Measurements from ENCODE around the gene MEX3D.

- TF ChIP-seq CTCF (conservative IDR thresholded peaks at IDR 0.05 in 1 of 2, IDR thresholded peaks at IDR 0.05 in 1 of 2; ENCODE audit: low read depth in 1 of 2, low read length in 2 of 2) = no peak
- TF ChIP-seq EZH2 (IDR thresholded peaks at IDR 0.05; ENCODE audit: low read length, missing control alignments) = no peak
Observed at GRCh38 chr19:1554968-1555367, 13.2 kb downstream of the MEX3D start.

All from fibroblast of lung (primary cell).